Endothelial cell of umbilical vein (primary cell): ENCODE measurements around the gene COX18. TPM values are rescaled to one million over a fixed set of nuclear protein-coding genes. Genes with fewer than 3 reads are reported as not detected.

Experiments
- BruUV-seq: library from RNA; stranded (reverse); fragments of 400-500 nt; replicated peaks from 2 replicates; lab custom pipeline; 2021; lab: Mats Ljungman, UMichigan
- CTCF ChIA-PET: fragments of 300-600, 350-600 bp; sonication (Branson Sonifier 250); formaldehyde crosslinking; loops from one replicate; lab custom pipeline; 2021; ENCODE audit warnings: antibody characterized with exemption, inconsistent platforms; lab: Charles Lee
- POLR2A ChIA-PET: fragments of 300-600, 350-600 bp; sonication (Branson Sonifier 250); formaldehyde crosslinking; loops from one replicate; lab custom pipeline; 2021; ENCODE audit warnings: antibody characterized with exemption, inconsistent platforms; lab: Charles Lee
- DNase-seq: peaks from one replicate; pipeline ENCODE4 v3.0.0-alpha.2; 2011; ENCODE audit warnings: low read depth, low spot score
- FAIRE-seq: peaks from 2 replicates; lab custom pipeline; 2011; peaks lifted over from hg19 to GRCh38; lab: Jason Lieb, UNC
- H2AFZ ChIP-seq: 2 replicates; pipeline ENCODE4 v1.6.0; 2012; ENCODE audit warnings: low read depth, low read length, control low read depth, inconsistent platforms
- H3K27ac ChIP-seq: 2 replicates; pipeline ENCODE4 v1.5.1; 2011; ENCODE audit warnings: low read depth, mild to moderate bottlenecking, control low read depth, low read length, moderate library complexity; ENCODE audit not compliant: insufficient read depth
- H3K27me3 ChIP-seq, 2 experiments: 2 replicates each; pipeline versions ENCODE4 v1.6.0 to v1.6.1; 2011; ENCODE audit warnings: low read length in 2 of 2, mixed read lengths in 1 of 2; ENCODE audit not compliant: control insufficient read depth in 2 of 2, insufficient read depth in 2 of 2
- H3K36me3 ChIP-seq, 2 experiments: 2 replicates in 1 of 2; 3 replicates in 1 of 2; pipeline ENCODE4 v1.5.1; 2011; ENCODE audit warnings: low read length in 2 of 2, mild to moderate bottlenecking in 1 of 2, moderate library complexity in 1 of 2; ENCODE audit not compliant: control insufficient read depth in 2 of 2, insufficient read depth in 2 of 2; ENCODE audit errors: extremely low read depth in 1 of 2
- H3K4me1 ChIP-seq: 3 replicates; pipeline ENCODE4 v1.5.1; 2011; ENCODE audit warnings: mild to moderate bottlenecking, low read length; ENCODE audit not compliant: control insufficient read depth, insufficient read depth; ENCODE audit errors: extremely low read depth
- H3K4me2 ChIP-seq: 2 replicates; pipeline ENCODE4 v1.6.1; 2011; ENCODE audit warnings: low read length, control low read depth, mixed read lengths; ENCODE audit not compliant: insufficient read depth
- H3K4me3 ChIP-seq, 3 experiments: fragments of 200-600 bp in 1 of 3; sonication (generic), shearing (Covaris generic) in 1 of 3; replicated peaks in 1 of 3; 2 replicates each; pipeline ENCODE4 v1.5.1; 2011 to 2016; ENCODE audit warnings: control low read depth in 3 of 3, low read length in 3 of 3, mild to moderate bottlenecking in 2 of 3, inconsistent platforms in 1 of 3, low read depth in 1 of 3, moderate library complexity in 1 of 3; ENCODE audit not compliant: insufficient read depth in 1 of 3
- H3K79me2 ChIP-seq: 2 replicates; pipeline ENCODE4 v1.6.0; 2012; ENCODE audit warnings: low read length, inconsistent platforms; ENCODE audit not compliant: control insufficient read depth, insufficient read depth
- H3K9ac ChIP-seq: replicated peaks from 2 replicates; pipeline ENCODE3; 2011; ENCODE audit warnings: low read length, control low read depth; ENCODE audit not compliant: insufficient read depth; ENCODE audit errors: extremely low read depth
- H3K9me1 ChIP-seq: replicated peaks from 3 replicates; pipeline ENCODE4 v1.6.0; 2011; ENCODE audit warnings: mild to moderate bottlenecking, low read length; ENCODE audit not compliant: control insufficient read depth, insufficient read depth; ENCODE audit errors: extremely low read depth
- H3K9me3 ChIP-seq: replicated peaks from 2 replicates; pipeline ENCODE4 v1.5.1; 2012; ENCODE audit warnings: low read length, inconsistent platforms; ENCODE audit not compliant: control insufficient read depth, insufficient read depth
- H4K20me1 ChIP-seq: replicated peaks from 2 replicates; pipeline ENCODE3; 2011; ENCODE audit warnings: mild to moderate bottlenecking, low read length; ENCODE audit not compliant: control insufficient read depth, insufficient read depth; ENCODE audit errors: extremely low read depth
- EZH2 ChIP-seq: IDR thresholded peaks from 2 replicates; pipeline ENCODE4 v1.6.1; 2012; ENCODE audit warnings: borderline replicate concordance, low read depth, mild to moderate bottlenecking, moderate library complexity, low read length, inconsistent platforms; ENCODE audit not compliant: severe bottlenecking
- FOS ChIP-seq: IDR thresholded peaks from 2 replicates; pipeline ENCODE4 v1.6.1; 2011; ENCODE audit warnings: mild to moderate bottlenecking, low read length, moderate library complexity, borderline replicate concordance; ENCODE audit not compliant: insufficient read depth
- GATA2 ChIP-seq: IDR thresholded peaks from 2 replicates; pipeline ENCODE4 v1.7.0; 2011; ENCODE audit warnings: low read depth, mild to moderate bottlenecking, moderate library complexity, mixed read lengths, low read length; ENCODE audit not compliant: insufficient read length, insufficient read depth
- JUN ChIP-seq: IDR thresholded peaks from 2 replicates; pipeline ENCODE4 v1.6.1; 2011; ENCODE audit warnings: borderline replicate concordance, low read depth; ENCODE audit not compliant: insufficient read length, insufficient read depth
- MAX ChIP-seq: IDR thresholded peaks from 2 replicates; pipeline ENCODE4 v1.6.1; 2011; ENCODE audit not compliant: insufficient read depth, insufficient read length
- MYC ChIP-seq: IDR thresholded peaks from one replicate; pipeline ENCODE4 v1.6.1; 2011; ENCODE audit warnings: mild to moderate bottlenecking, low read depth, low read length
- POLR2A ChIP-seq: IDR thresholded peaks from 2 replicates; pipeline ENCODE4 v1.6.1; 2012; ENCODE audit warnings: low read depth, mild to moderate bottlenecking, control low read depth, low read length
- POLR2AphosphoS5 ChIP-seq: IDR thresholded peaks from 2 replicates; pipeline ENCODE4 v1.6.1; 2012; ENCODE audit warnings: low read depth, mild to moderate bottlenecking, control low read depth, low read length, moderate library complexity; ENCODE audit not compliant: insufficient read depth
- dilution Hi-C: fragments of 300-500 bp; cut with MboI; formaldehyde crosslinking; loops from one replicate; pipeline ENCODE4 v1.15.0; 2019; ENCODE audit warnings: low sequenced_read_pairs; ENCODE audit not compliant: extremely low pct_ligation_motif_present
- intact Hi-C: fragments of 100-400 bp; cut with micrococcal nuclease; formaldehyde crosslinking; loops from one replicate; pipeline ENCODE4 v1.10.0; 2022
- polyA plus RNA-seq, 4 experiments: library from polyadenylated mRNA; depleted of rRNA in 3 of 4; stranded (reverse) in 3 of 4; unstranded in 1 of 4; fragments of >200 nt; gene quantifications; 2 replicates each; pipeline versions ENCODE4 v1.2.1 to v1.2.3, GENCODE V29; 2011 to 2012; ENCODE audit warnings: missing spikeins in 1 of 4
- total RNA-seq: library from RNA; stranded (reverse); gene quantifications from 2 replicates; pipeline ENCODE4 v1.2.3, GENCODE V29; 2021
- TF ChIP-seq, protein P1 (sequence below), 2 donors: IDR thresholded peaks; 1 replicate in 1 of 2; 2 replicates in 1 of 2; pipeline ENCODE4 v1.5.1; 2011; ENCODE audit warnings: low read length in 2 of 2, mild to moderate bottlenecking in 2 of 2, moderate library complexity in 2 of 2, control low read depth in 1 of 2, inconsistent platforms in 1 of 2, low read depth in 1 of 2; ENCODE audit not compliant: insufficient read depth in 1 of 2; ENCODE audit errors: extremely low read depth in 1 of 2

The COX18 gene
- total and polyA plus RNA-seq, 2 donors (not counting 3 experiments of a cell fraction or from before 2014, with no cell fraction given) = 11.7 to 13.0 TPM

- DNase-seq = no peak
- Histone ChIP-seq H3K27me3 (no peaks in the 10 kb centered on the region), H3K9me1 (no peaks in the 10 kb centered on the region), H3K4me2 (no peak overlapping the region), H3K79me2 (no peaks in the 10 kb centered on the region), H3K4me3 (no peak overlapping the region), H2AFZ (no peak overlapping the region), H3K9ac (no peak overlapping the region), H3K27ac (no peak overlapping the region), H4K20me1 (no peaks in the 10 kb centered on the region), H3K36me3 (peaks cover 4 to 8% of the 10 kb centered on the region in 2 experiments), H3K9me3 (no peaks in the 10 kb centered on the region), H3K4me1 (no peaks in the 10 kb centered on the region)
- dilution Hi-C loops (no loop called here), intact Hi-C loops (no loop called here)
- no peak for FAIRE-seq
- CTCF ChIA-PET = interaction anchor here (1.0 kb wide), 1 partner anchor 20 kb away, joined by 3 read pairs; no protein-coding TSS in a partner anchor
- POLR2A ChIA-PET = interaction anchor here (0.6 kb wide), 1 partner anchor 25 kb away, joined by 3 read pairs; no protein-coding TSS in a partner anchor
- BruUV-seq = no TSS peak
- TF ChIP-seq FOS = no peak
- no peak for TF ChIP-seq POLR2AphosphoS5
- no peak for TF ChIP-seq EZH2
- TF ChIP-seq JUN = no peak
- TF ChIP-seq MYC = no peak
- no peak for TF ChIP-seq GATA2
- TF ChIP-seq, protein P1, sequence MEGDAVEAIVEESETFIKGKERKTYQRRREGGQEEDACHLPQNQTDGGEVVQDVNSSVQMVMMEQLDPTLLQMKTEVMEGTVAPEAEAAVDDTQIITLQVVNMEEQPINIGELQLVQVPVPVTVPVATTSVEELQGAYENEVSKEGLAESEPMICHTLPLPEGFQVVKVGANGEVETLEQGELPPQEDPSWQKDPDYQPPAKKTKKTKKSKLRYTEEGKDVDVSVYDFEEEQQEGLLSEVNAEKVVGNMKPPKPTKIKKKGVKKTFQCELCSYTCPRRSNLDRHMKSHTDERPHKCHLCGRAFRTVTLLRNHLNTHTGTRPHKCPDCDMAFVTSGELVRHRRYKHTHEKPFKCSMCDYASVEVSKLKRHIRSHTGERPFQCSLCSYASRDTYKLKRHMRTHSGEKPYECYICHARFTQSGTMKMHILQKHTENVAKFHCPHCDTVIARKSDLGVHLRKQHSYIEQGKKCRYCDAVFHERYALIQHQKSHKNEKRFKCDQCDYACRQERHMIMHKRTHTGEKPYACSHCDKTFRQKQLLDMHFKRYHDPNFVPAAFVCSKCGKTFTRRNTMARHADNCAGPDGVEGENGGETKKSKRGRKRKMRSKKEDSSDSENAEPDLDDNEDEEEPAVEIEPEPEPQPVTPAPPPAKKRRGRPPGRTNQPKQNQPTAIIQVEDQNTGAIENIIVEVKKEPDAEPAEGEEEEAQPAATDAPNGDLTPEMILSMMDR (IDR thresholded peaks at IDR 0.05; ENCODE audit: extremely low read depth in 1 of 2, insufficient read depth in 1 of 2, low read depth in 1 of 2, low read length in 2 of 2) = no peak
- TF ChIP-seq MAX = no peak
- no peak for TF ChIP-seq POLR2A
Measured at GRCh38 chr4:73103799-73104503, 34.4 kb upstream of the COX18 start.
